ENCODE data around the gene MRO.

The MRO gene

GRCh38 chr18:50745945-50746344 lies 73.9 kb downstream of the MRO start:
- TF ChIP-seq FOXP2 (optimal IDR thresholded peaks at IDR 0.05; ENCODE audit: borderline replicate concordance, extremely low read depth, extremely low read length, insufficient read depth) (no peak), REST (IDR thresholded peaks at IDR 0.05; ENCODE audit: insufficient read depth in 1 of 2, low read depth in 2 of 2, low read length in 2 of 2) (no peak), TAF1 (IDR thresholded peaks at IDR 0.05; ENCODE audit: borderline replicate concordance, insufficient read depth, low read length) (no peak), SIN3A (IDR thresholded peaks at IDR 0.05; ENCODE audit: borderline replicate concordance, insufficient read depth, low read length) (no peak), POLR2AphosphoS5 (IDR thresholded peaks at IDR 0.05; ENCODE audit: low read depth, low read length) (no peak)

Data from PFSK-1 (cell line).